ENCODE measurements around the gene MAN2A2. TPM values are rescaled to one million over a fixed set of nuclear protein-coding genes. Genes with fewer than 3 reads are reported as not detected.
A peak's percentile ranks its signal among the peaks of the same experiment; 100 is the strongest.

The MAN2A2 gene
- total RNA-seq, 1 donor from 2014 or later: 90.4 TPM

DNA sequence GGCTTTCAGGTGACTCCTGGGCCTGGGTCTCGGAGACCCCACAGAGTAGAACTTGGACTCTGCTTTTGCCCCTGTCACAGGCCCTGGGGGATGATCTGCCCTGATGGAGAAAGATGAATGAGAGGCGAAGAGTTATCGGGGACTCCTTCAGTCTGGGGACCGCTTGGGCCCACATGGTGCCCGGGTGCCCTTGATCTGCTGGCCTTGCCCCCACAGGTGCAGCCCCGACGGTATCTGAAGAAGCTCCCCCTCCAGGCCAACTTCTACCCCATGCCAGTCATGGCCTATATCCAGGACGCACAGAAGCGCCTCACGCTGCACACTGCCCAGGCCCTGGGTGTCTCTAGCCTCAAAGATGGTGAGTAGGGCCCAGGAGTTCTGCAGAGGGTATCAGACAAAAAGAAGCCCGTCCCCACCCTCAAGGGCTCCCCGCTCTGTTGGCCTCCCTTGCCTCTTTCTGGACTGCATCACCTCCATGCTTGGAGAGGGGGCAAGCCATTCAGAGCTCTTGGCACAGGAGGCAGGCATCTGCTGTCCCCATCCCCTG lies 10.4 kb downstream of the MAN2A2 start:
- Histone ChIP-seq H3K4me3 (no peak overlapping the region), H3K4me1 (no peaks in the 10 kb centered on the region), H3K9me3 (no peaks in the 10 kb centered on the region), H3K27ac (no peak overlapping the region), H3K27me3 (no peaks in the 10 kb centered on the region), H3K36me3 (peaks cover 87 to 92% of the 10 kb centered on the region in 2 donors)
- TF ChIP-seq, protein P1, sequence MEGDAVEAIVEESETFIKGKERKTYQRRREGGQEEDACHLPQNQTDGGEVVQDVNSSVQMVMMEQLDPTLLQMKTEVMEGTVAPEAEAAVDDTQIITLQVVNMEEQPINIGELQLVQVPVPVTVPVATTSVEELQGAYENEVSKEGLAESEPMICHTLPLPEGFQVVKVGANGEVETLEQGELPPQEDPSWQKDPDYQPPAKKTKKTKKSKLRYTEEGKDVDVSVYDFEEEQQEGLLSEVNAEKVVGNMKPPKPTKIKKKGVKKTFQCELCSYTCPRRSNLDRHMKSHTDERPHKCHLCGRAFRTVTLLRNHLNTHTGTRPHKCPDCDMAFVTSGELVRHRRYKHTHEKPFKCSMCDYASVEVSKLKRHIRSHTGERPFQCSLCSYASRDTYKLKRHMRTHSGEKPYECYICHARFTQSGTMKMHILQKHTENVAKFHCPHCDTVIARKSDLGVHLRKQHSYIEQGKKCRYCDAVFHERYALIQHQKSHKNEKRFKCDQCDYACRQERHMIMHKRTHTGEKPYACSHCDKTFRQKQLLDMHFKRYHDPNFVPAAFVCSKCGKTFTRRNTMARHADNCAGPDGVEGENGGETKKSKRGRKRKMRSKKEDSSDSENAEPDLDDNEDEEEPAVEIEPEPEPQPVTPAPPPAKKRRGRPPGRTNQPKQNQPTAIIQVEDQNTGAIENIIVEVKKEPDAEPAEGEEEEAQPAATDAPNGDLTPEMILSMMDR (IDR thresholded peaks at IDR 0.05): no peak
- intact Hi-C loops (cut with DNase I): no loop called here
- no peak for DNase-seq (ENCODE audit: low spot score in 2 of 2)

DNA sequence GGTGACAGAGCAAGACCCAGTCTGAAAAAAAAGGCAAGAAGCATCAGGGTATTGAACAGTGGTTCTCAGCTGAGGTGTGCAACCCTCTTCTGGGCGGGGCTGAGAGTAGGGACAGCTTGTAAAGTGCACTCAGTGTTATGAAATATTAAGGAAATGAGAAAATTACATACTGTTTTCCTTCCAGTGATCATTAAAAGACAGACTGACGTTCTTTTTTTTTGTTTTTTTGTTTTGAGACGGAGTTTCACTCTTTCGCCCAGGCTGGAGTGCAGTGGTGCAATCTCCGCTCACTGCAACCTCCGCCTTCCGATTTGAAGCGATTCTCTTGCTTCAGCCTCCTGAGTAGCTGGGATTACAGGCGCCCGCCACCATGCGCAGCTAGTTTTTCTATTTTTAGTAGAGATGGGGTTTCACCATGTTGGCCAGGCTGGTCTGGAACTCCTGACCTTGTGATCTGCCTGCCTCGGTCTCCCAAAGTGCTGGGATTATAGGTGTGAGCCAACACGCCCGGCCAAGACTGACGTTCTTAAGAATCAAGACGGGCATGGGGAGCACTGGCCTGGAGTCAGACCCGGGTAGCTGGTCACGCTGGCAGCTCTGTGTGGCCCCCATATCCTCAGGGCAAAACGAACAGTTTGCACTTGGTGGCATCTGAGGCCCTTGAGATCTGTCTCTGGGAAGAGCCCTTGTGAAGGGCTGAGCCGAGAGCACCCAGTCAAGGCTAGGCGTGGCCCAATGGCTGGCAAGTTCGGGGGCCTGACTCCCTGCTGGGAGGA lies 11.4 kb downstream of the MAN2A2 start:
- intact Hi-C loops (cut with DNase I): no loop called here
- Histone ChIP-seq H3K27ac (no peak overlapping the region), H3K36me3 (peaks cover 85 to 97% of the 10 kb centered on the region in 2 donors), H3K4me1 (no peaks in the 10 kb centered on the region), H3K4me3 (no peak overlapping the region), H3K27me3 (no peaks in the 10 kb centered on the region), H3K9me3 (no peaks in the 10 kb centered on the region)
- DNase-seq (ENCODE audit: low spot score in 2 of 2): no peak
- TF ChIP-seq, protein P1 (IDR thresholded peaks at IDR 0.05): no peak

DNA sequence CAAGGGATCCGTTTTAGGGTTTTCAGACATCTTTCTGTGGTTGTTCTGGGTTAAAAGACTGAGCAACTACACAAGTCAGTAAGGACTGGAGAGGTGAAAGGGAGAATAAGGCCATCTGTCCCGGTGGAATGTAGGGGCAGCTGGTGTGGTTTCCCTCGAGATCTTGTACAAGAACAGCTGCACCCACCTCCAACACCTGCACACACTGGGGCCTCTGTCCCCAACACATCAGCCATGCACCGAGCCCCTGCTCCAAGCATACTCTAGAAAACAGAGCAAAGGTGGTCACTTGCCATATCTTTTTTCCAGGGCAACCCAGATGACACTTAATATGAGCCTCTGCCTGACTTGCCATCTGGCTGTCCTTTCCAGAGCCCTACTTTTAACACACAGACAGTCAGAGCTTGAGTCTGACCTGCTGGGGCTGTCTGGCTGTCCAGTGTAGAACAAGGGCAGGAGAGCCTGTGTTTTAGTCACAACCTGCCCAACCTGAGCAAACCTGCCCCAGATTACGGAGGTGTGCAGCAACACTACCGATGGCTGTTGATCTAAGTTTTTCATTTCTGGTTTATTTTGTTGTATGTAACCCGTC lies 12.2 kb downstream of the MAN2A2 start:
- no peak for DNase-seq (ENCODE audit: low spot score in 2 of 2)
- peaks cover 87 to 97% of the 10 kb centered on the region in 2 donors for H3K36me3 ChIP-seq

DNA sequence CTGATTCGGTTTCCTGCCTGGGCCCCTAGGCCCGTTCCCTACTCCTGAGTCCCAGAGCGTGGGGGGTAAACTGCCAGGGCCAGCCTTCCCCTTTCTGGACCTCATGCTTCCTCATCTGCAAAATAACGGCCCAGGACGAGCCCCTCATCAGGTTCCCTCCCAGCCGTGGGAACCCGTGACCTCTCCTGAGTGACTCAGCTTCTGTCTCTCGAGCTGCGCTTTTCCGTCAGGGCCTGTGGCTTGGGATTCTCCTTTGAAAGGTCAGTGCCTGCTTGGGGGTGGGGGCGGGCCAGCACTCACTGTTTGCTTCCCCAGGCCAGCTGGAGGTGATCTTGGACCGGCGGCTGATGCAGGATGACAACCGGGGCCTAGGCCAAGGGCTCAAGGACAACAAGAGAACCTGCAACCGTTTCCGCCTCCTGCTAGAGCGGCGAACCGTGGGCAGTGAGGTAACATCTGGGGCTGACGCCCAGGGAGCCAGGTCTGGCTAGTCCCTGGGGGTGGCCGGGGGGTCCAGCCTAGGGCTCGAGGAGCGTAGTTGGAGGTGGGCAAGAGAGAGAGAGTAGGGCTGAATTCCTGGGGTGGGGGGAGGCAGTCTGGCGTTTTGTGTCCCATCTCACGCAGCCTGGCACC lies 12.8 kb downstream of the MAN2A2 start:
- H3K4me3 ChIP-seq: no peak overlapping the region
- TF ChIP-seq, protein P1 (IDR thresholded peaks at IDR 0.05): no peak
- peaks cover 87 to 97% of the 10 kb centered on the region in 2 donors for H3K36me3 ChIP-seq
- H3K4me1 ChIP-seq: no peaks in the 10 kb centered on the region
- intact Hi-C loops (cut with DNase I): no loop called here
- H3K27ac ChIP-seq: no peak overlapping the region
- no peaks in the 10 kb centered on the region for H3K9me3 ChIP-seq
- H3K27me3 ChIP-seq: no peaks in the 10 kb centered on the region
- peak; percentile 60 to 77 for DNase-seq (ENCODE audit: low spot score in 2 of 2)

More for the DNA sequence above, 12.2 kb downstream of the MAN2A2 start:
- Histone ChIP-seq H3K27ac (no peak overlapping the region), H3K4me1 (no peaks in the 10 kb centered on the region), H3K4me3 (no peak overlapping the region), H3K9me3 (no peaks in the 10 kb centered on the region), H3K27me3 (no peaks in the 10 kb centered on the region)
- TF ChIP-seq, protein P1 (IDR thresholded peaks at IDR 0.05): no peak
- intact Hi-C loops (cut with DNase I): no loop called here

DNA sequence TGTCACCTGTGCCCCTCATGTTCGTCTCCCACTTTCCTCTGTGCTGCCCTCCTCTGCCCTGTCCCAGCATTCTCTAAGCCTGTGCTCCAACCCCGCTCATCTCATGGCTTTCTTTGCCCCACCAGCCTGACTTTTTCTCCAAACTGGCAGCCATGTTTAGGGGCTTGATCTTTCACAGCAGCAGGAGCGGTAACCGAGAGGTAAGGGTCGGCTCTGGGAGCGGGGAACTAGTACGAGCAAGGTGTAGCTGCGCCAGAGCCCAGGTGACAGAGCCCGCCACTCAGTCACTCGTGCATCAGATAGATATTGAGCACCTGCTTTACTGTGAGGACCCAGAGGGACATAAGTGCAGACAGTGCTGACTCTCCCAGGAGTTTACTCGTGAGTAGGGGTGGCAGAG lies 13.4 kb downstream of the MAN2A2 start:
- intact Hi-C loops (cut with DNase I): no loop called here
- Histone ChIP-seq H3K27me3 (no peaks in the 10 kb centered on the region), H3K4me1 (no peaks in the 10 kb centered on the region), H3K9me3 (no peaks in the 10 kb centered on the region), H3K36me3 (peaks cover 85 to 96% of the 10 kb centered on the region in 2 donors), H3K27ac (no peak overlapping the region), H3K4me3 (no peak overlapping the region)
- no peak for DNase-seq (ENCODE audit: low spot score in 2 of 2)
- TF ChIP-seq, protein P1 (IDR thresholded peaks at IDR 0.05): no peak
